BE2C (cell line): ENCODE data around the gene PPEF1.
"Not testable (repeated sequence)": the region's sequence is repeated elsewhere in the genome, so short reads cannot be mapped to it uniquely, and the experiment has no call there.

Source experiments
- DNase-seq: peaks from one replicate; pipeline ENCODE4 v3.0.0-alpha.2; 2020
- H3K27me3 ChIP-seq: fragments of 250-450 bp; sonication (Bioruptor Pico); 2 replicates; pipeline ENCODE4 v1.5.1; 2020; ENCODE audit warnings: mild to moderate bottlenecking
- H3K36me3 ChIP-seq: fragments of 250-450 bp; sonication (Bioruptor Pico); 2 replicates; pipeline ENCODE4 v1.5.1; 2020; ENCODE audit warnings: mild to moderate bottlenecking
- H3K4me1 ChIP-seq: fragments of 250-450 bp; sonication (Bioruptor Pico); 2 replicates; pipeline ENCODE4 v1.5.1; 2020
- H3K4me3 ChIP-seq: 2 replicates; pipeline ENCODE4 v1.5.1; 2011; ENCODE audit warnings: low read depth, low read length
- H3K9me3 ChIP-seq: fragments of 250-450 bp; sonication (Bioruptor Pico); 2 replicates; pipeline ENCODE4 v1.5.1; 2020
- CTCF ChIP-seq: IDR thresholded peaks from 2 replicates; pipeline ENCODE4 v1.5.1; 2012; ENCODE audit warnings: mild to moderate bottlenecking, low read depth, low read length

Gene PPEF1

GRCh38 chrX:18719852-18720251, 12.4 kb downstream of the PPEF1 start:
- no peak for DNase-seq
- no peaks in the 10 kb centered on the region for H3K4me1 ChIP-seq
- no peaks in the 10 kb centered on the region for H3K9me3 ChIP-seq
- TF ChIP-seq CTCF = no peak
- H3K27me3 ChIP-seq = no peaks in the 10 kb centered on the region
- H3K4me3 ChIP-seq = no peak overlapping the region
- H3K36me3 ChIP-seq = no peaks in the 10 kb centered on the region

GRCh38 chrX:18721683-18722499, 14.4 kb downstream of the PPEF1 start:
- Histone ChIP-seq H3K36me3 (no peaks in the 10 kb centered on the region), H3K4me3 (no peak overlapping the region), H3K9me3 (no peaks in the 10 kb centered on the region), H3K27me3 (no peaks in the 10 kb centered on the region), H3K4me1 (no peaks in the 10 kb centered on the region)
- no peak for DNase-seq
- no peak for TF ChIP-seq CTCF

GRCh38 chrX:18722500-18723071, 15.1 kb downstream of the PPEF1 start:
- no peak for TF ChIP-seq CTCF
- no peaks in the 10 kb centered on the region for H3K36me3 ChIP-seq
- no peak for DNase-seq
- H3K27me3 ChIP-seq = no peaks in the 10 kb centered on the region
- no peak overlapping the region for H3K4me3 ChIP-seq
- H3K9me3 ChIP-seq = no peaks in the 10 kb centered on the region
- H3K4me1 ChIP-seq = no peaks in the 10 kb centered on the region

GRCh38 chrX:18725310-18725943, 18.0 kb downstream of the PPEF1 start:
- no peaks in the 10 kb centered on the region for H3K36me3 ChIP-seq
- no peaks in the 10 kb centered on the region for H3K9me3 ChIP-seq
- H3K27me3 ChIP-seq = no peaks in the 10 kb centered on the region
- no peak overlapping the region for H3K4me3 ChIP-seq
- no peak for TF ChIP-seq CTCF
- no peak for DNase-seq
- no peaks in the 10 kb centered on the region for H3K4me1 ChIP-seq

- Histone ChIP-seq H3K9me3 (no peaks in the 10 kb centered on the region), H3K36me3 (no peaks in the 10 kb centered on the region), H3K4me1 (no peaks in the 10 kb centered on the region), H3K27me3 (no peaks in the 10 kb centered on the region), H3K4me3 (no peak overlapping the region)
- no peak for TF ChIP-seq CTCF
- DNase-seq = no peak
These were observed 25.8 kb downstream of the PPEF1 start for GRCh38 chrX:18733287-18733686.

GRCh38 chrX:18739609-18740008, 32.2 kb downstream of the PPEF1 start:
- not testable (repeated sequence) for H3K9me3 ChIP-seq, H3K4me1 ChIP-seq, H3K27me3 ChIP-seq, DNase-seq, H3K4me3 ChIP-seq, H3K36me3 ChIP-seq
